ENCODE data around the gene GJC2.

DNA sequence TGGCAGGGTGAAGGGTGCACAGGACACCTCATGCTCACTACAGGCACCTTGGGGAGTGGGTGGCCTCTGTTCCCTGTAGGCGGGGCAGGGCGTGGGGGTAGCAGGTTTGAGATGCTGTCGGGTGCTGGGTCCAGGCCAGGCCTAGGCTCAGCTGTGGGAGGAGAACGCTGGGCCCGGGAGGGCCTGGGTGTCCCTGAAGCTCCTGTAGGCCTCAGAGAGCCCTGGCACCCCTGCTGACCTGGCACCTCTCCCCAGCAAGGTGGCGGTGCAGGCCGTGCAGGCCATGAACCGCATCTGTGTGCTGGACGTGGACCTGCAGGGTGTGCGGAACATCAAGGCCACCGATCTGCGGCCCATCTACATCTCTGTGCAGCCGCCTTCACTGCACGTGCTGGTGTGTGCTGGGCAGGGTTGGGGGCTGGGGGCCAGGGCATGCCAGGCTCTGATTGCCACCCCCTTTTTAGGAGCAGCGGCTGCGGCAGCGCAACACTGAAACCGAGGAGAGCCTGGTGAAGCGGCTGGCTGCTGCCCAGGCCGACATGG, 2.5 kb upstream of the GJC2 start:
- no peak for TF ChIP-seq EZH2 (IDR thresholded peaks at IDR 0.05; ENCODE audit: borderline replicate concordance, insufficient read depth, low read depth, low read length, poor library complexity, severe bottlenecking)
- TF ChIP-seq, protein P1, sequence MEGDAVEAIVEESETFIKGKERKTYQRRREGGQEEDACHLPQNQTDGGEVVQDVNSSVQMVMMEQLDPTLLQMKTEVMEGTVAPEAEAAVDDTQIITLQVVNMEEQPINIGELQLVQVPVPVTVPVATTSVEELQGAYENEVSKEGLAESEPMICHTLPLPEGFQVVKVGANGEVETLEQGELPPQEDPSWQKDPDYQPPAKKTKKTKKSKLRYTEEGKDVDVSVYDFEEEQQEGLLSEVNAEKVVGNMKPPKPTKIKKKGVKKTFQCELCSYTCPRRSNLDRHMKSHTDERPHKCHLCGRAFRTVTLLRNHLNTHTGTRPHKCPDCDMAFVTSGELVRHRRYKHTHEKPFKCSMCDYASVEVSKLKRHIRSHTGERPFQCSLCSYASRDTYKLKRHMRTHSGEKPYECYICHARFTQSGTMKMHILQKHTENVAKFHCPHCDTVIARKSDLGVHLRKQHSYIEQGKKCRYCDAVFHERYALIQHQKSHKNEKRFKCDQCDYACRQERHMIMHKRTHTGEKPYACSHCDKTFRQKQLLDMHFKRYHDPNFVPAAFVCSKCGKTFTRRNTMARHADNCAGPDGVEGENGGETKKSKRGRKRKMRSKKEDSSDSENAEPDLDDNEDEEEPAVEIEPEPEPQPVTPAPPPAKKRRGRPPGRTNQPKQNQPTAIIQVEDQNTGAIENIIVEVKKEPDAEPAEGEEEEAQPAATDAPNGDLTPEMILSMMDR (IDR thresholded peaks at IDR 0.05): no peak
